Measurements from ENCODE around the gene XXYLT1. TPM values are rescaled to one million over a fixed set of nuclear protein-coding genes. Genes with fewer than 3 reads are reported as not detected.

The XXYLT1 gene
- total and polyA plus RNA-seq, 9 of the 15 experiments (the other 6 are each of a cell fraction or from before 2014, with no cell fraction given): 1.9 to 18.9 (median 15.0) TPM

DNA sequence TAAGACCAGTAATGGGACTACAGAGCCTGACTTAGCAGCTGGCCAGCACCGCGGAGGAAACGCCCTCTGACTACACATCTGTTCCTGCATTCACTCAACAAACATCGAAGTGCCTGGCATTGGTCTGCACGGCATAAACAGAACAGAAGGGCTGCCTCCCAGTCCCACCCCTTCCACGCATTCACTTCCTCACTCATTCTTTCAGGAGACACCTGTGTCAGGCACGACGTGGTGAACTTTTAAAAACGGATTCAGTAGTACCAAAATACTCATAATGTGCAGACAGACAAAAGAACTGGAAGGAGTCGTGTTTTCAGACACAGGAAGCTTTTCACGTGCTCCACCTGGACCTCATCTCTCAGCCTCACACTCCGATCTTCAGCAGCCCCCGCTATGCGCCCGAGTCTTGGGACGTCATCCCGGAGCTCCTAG lies 123.3 kb downstream of the XXYLT1 start (continued):
- no peak for TF ChIP-seq NR2C2 (CRISPR knock-in tag; IDR thresholded peaks at IDR 0.05)
- TF ChIP-seq NR2C2 (tag; IDR thresholded peaks at IDR 0.05): no peak
- TF ChIP-seq KDM4B (IDR thresholded peaks at IDR 0.05; ENCODE audit: borderline replicate concordance in 2 of 2, low read depth in 1 of 2): 0 out of 4 replicates have a peak, but pooled peaks of 1 of the 2 experiments have one; percentile 25
- no peak for TF ChIP-seq ZKSCAN8 (CRISPR knock-in tag; IDR thresholded peaks at IDR 0.05)
- no peak for TF ChIP-seq RBM14 (IDR thresholded peaks at IDR 0.05; ENCODE audit: borderline replicate concordance, insufficient read depth, low read depth, low read length)
- TF ChIP-seq, protein P1, sequence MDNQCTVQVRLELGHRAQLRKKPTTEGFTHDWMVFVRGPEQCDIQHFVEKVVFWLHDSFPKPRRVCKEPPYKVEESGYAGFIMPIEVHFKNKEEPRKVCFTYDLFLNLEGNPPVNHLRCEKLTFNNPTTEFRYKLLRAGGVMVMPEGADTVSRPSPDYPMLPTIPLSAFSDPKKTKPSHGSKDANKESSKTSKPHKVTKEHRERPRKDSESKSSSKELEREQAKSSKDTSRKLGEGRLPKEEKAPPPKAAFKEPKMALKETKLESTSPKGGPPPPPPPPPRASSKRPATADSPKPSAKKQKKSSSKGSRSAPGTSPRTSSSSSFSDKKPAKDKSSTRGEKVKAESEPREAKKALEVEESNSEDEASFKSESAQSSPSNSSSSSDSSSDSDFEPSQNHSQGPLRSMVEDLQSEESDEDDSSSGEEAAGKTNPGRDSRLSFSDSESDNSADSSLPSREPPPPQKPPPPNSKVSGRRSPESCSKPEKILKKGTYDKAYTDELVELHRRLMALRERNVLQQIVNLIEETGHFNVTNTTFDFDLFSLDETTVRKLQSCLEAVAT (IDR thresholded peaks at IDR 0.05): peak in 1 of 2 experiments; percentile 66; a peak in 1 of 4 replicates
- TF ChIP-seq CREM (IDR thresholded peaks at IDR 0.05; ENCODE audit: low read depth): no peak
- no peak for TF ChIP-seq TEAD4 (IDR thresholded peaks at IDR 0.05; ENCODE audit: low read length)
- no peak for TF ChIP-seq TEAD4 (CRISPR knock-in tag; IDR thresholded peaks at IDR 0.05; ENCODE audit: borderline replicate concordance)
- no peak for TF ChIP-seq GTF2E2 (tag; IDR thresholded peaks at IDR 0.05)
- peak in 1 of 2 experiments; percentile 23; a peak in 1 of 3 replicates for TF ChIP-seq CBX3 (IDR thresholded peaks at IDR 0.05; ENCODE audit: borderline replicate concordance in 1 of 2, low read length in 2 of 2)
- no peak for TF ChIP-seq WHSC1 (IDR thresholded peaks at IDR 0.05; ENCODE audit: low read length)

Measured in K562 (cell line).